Upper lobe of left lung (tissue), 4 donors: ENCODE results near the gene PRICKLE2.

Experiments
- CTCF ChIP-seq, 6 experiments: fragments of 450-650 bp in 4 of 6; fragments of 200-600 bp in 2 of 6; sonication (generic) in 2 of 6; IDR thresholded peaks; one replicate each; pipeline ENCODE4 v1.5.1; 2016 to 2019; ENCODE audit warnings: antibody characterized with exemption in 6 of 6
- EP300 ChIP-seq, 4 donors: sonication (generic); formaldehyde crosslinking; IDR thresholded peaks; one replicate each; pipeline ENCODE4 v1.5.1; 2017; ENCODE audit warnings: antibody characterized with exemption in 4 of 4, control low read depth in 2 of 4
- POLR2A ChIP-seq, 4 donors: fragments of 450-650 bp; IDR thresholded peaks; one replicate each; pipeline ENCODE4 v1.5.1; 2016 to 2017; ENCODE audit warnings: antibody characterized with exemption in 4 of 4, mild to moderate bottlenecking in 2 of 4
- POLR2AphosphoS5 ChIP-seq, 2 donors: sonication (generic); formaldehyde crosslinking; IDR thresholded peaks; one replicate each; pipeline ENCODE4 v1.5.1; 2017; ENCODE audit warnings: antibody characterized with exemption in 2 of 2

- TF ChIP-seq CTCF (IDR thresholded peaks at IDR 0.05) (no peak), POLR2AphosphoS5 (IDR thresholded peaks at IDR 0.05) (no peak), POLR2A (IDR thresholded peaks at IDR 0.05) (no peak), EP300 (IDR thresholded peaks at IDR 0.05) (no peak)
Measured at GRCh38 chr3:64174328-64174727, 50.9 kb downstream of the PRICKLE2 start.
